K562 (cell line): ENCODE measurements around the gene IGF2R. TPM values are rescaled to one million over a fixed set of nuclear protein-coding genes. Genes with fewer than 3 reads are reported as not detected.
A peak's percentile ranks its signal among the peaks of the same experiment; 100 is the strongest.

ENCODE experiments used
- ATAC-seq: fragments of 200-7000 bp; cut with Tn5 transposase; 3 replicates; pipeline ENCODE4 v1.9.1; 2020; ENCODE audit warnings: moderate library complexity
- BruUV-seq: library from RNA; stranded (reverse); fragments of 400-500 nt; replicated peaks from 2 replicates; lab custom pipeline; 2021; lab: Mats Ljungman, UMichigan
- CTCF ChIA-PET: fragments of 300-600 bp; formaldehyde crosslinking; extraction: SDS; loops from one replicate; lab custom pipeline; 2021; ENCODE audit warnings: low intra/inter-chr PET ratio; lab: Yijun Ruan, JAX
- POLR2A ChIA-PET: fragments of 300-600, 350-650 bp; sonication (Branson Sonifier 250); formaldehyde crosslinking; extraction: SDS; loops from one replicate; lab custom pipeline; 2021; ENCODE audit warnings: antibody characterized with exemption, inconsistent platforms; lab: Yijun Ruan, JAX
- DNase-seq, 4 experiments: peaks; one replicate each; pipeline versions ENCODE4 v3.0.0 to v3.0.0-alpha.2; 2011 to 2018; ENCODE audit warnings: low spot score in 3 of 4, mixed read lengths in 3 of 4; ENCODE audit errors: extremely low read depth in 1 of 4
- FAIRE-seq: peaks from 2 replicates; lab custom pipeline; 2011; peaks lifted over from hg19 to GRCh38; lab: Jason Lieb, UNC
- H2AFZ ChIP-seq: 2 replicates; pipeline ENCODE4 v1.6.0; 2011; ENCODE audit warnings: low read depth, low read length, control low read depth, inconsistent platforms
- H3K27ac ChIP-seq: fragments of 200-600 bp; 3 replicates; pipeline ENCODE4 v1.8.0; 2011; ENCODE audit warnings: low read depth, mild to moderate bottlenecking, control low read depth, inconsistent platforms, low read length, moderate library complexity, mixed read lengths; ENCODE audit errors: extremely low read depth
- H3K27me3 ChIP-seq, 2 experiments: fragments of 300-600 bp in 1 of 2; 2 replicates in 1 of 2; 3 replicates in 1 of 2; pipeline versions ENCODE4 v1.6.0 to v1.8.0; 2011; ENCODE audit warnings: inconsistent platforms in 2 of 2, low read length in 2 of 2, mild to moderate bottlenecking in 1 of 2, mixed read lengths in 1 of 2, moderate library complexity in 1 of 2; ENCODE audit not compliant: control insufficient read depth in 2 of 2, insufficient read depth in 2 of 2
- H3K36me3 ChIP-seq: fragments of 300-600 bp; 3 replicates; pipeline ENCODE4 v1.8.0; 2011; ENCODE audit warnings: mild to moderate bottlenecking, low read length, inconsistent platforms; ENCODE audit not compliant: control insufficient read depth, insufficient read depth
- H3K4me1 ChIP-seq, 2 experiments: fragments of 200-600 bp in 1 of 2; replicated peaks in 1 of 2; 2 replicates in 1 of 2; 3 replicates in 1 of 2; pipeline versions ENCODE4 v1.5.1 to v1.8.0; 2011; ENCODE audit warnings: inconsistent platforms in 2 of 2, low read length in 2 of 2, mild to moderate bottlenecking in 1 of 2, mixed read lengths in 1 of 2, moderate library complexity in 1 of 2; ENCODE audit not compliant: control insufficient read depth in 2 of 2, insufficient read depth in 2 of 2
- H3K4me2 ChIP-seq: 2 replicates; pipeline ENCODE4 v1.6.1; 2011; ENCODE audit warnings: low read length, control low read depth, inconsistent platforms, mixed read lengths; ENCODE audit not compliant: insufficient read depth
- H3K4me3 ChIP-seq: fragments of 200-600 bp; sonication (generic), shearing (Covaris generic); 2 replicates; pipeline ENCODE4 v1.5.1; 2016; ENCODE audit warnings: control low read depth, inconsistent platforms
- H3K79me2 ChIP-seq: fragments of 200-600 bp; 3 replicates; pipeline ENCODE4 v1.8.0; 2011; ENCODE audit warnings: low read length, inconsistent platforms; ENCODE audit not compliant: control insufficient read depth, insufficient read depth
- H3K9ac ChIP-seq, 2 experiments: 2 replicates each; pipeline versions ENCODE4 v1.6.0 to v1.6.1; 2011; ENCODE audit warnings: low read depth in 2 of 2, low read length in 2 of 2, control low read depth in 1 of 2, inconsistent platforms in 1 of 2, mild to moderate bottlenecking in 1 of 2, mixed read lengths in 1 of 2; ENCODE audit not compliant: insufficient read depth in 1 of 2
- H3K9me1 ChIP-seq: one replicate; pipeline ENCODE4 v1.6.0; 2011; ENCODE audit warnings: inconsistent platforms, mild to moderate bottlenecking, low read length, moderate library complexity; ENCODE audit not compliant: control insufficient read depth, insufficient read depth
- H3K9me3 ChIP-seq: replicated peaks from 2 replicates; pipeline ENCODE4 v1.5.1; 2011; ENCODE audit warnings: low read depth, low read length, inconsistent platforms; ENCODE audit not compliant: control insufficient read depth, insufficient read depth
- H4K20me1 ChIP-seq: replicated peaks from 2 replicates; pipeline ENCODE4 v1.6.1; 2011; ENCODE audit warnings: low read length, inconsistent platforms, mixed read lengths; ENCODE audit not compliant: control insufficient read depth, insufficient read depth
- ARID1B ChIP-seq: fragments of 450-650 bp; IDR thresholded peaks from 2 replicates; pipeline ENCODE4 v1.6.1; 2016; ENCODE audit warnings: antibody characterized with exemption, mild to moderate bottlenecking, inconsistent platforms
- ATF7 ChIP-seq: fragments of 450-650 bp; IDR thresholded peaks from 2 replicates; pipeline ENCODE4 v1.7.1; 2014; ENCODE audit warnings: mild to moderate bottlenecking, moderate library complexity
- CEBPG ChIP-seq, 3 experiments: fragments of 200-800 bp in 1 of 3; sonication (Bioruptor generic) in 1 of 3; sonication (generic) in 1 of 3; formaldehyde crosslinking in 1 of 3; IDR thresholded peaks in 2 of 3; conservative IDR thresholded peaks in 1 of 3; 2 replicates each; pipeline versions ENCODE4 v1.6.1 to v1.8.0; 2016 to 2022; ENCODE audit warnings: missing compliant biosample characterization in 2 of 3, missing genetic modification characterization in 2 of 3, mild to moderate bottlenecking in 1 of 3, missing genetic modification reagents in 1 of 3
- NR2C2 ChIP-seq, 2 experiments: fragments of 200-800 bp in 1 of 2; sonication (Bioruptor generic) in 1 of 2; sonication (generic) in 1 of 2; formaldehyde crosslinking in 1 of 2; IDR thresholded peaks; 2 replicates each; pipeline versions ENCODE4 v1.6.1 to v1.8.0; 2016 to 2022; ENCODE audit warnings: mild to moderate bottlenecking in 1 of 2, missing compliant biosample characterization in 1 of 2, missing genetic modification characterization in 1 of 2, missing genetic modification reagents in 1 of 2
- NRF1 ChIP-seq, 2 experiments: fragments of 450-650 bp; IDR thresholded peaks in 1 of 2; conservative IDR thresholded peaks in 1 of 2; 2 replicates each; pipeline ENCODE4 v1.6.1; 2014; ENCODE audit warnings: mild to moderate bottlenecking in 2 of 2
- TEAD4 ChIP-seq, 2 experiments: sonication (generic) in 1 of 2; formaldehyde crosslinking in 1 of 2; IDR thresholded peaks; 2 replicates each; pipeline versions ENCODE4 v1.6.1 to v1.8.0; 2012 to 2022; ENCODE audit warnings: borderline replicate concordance in 1 of 2, inconsistent platforms in 1 of 2, low read length in 1 of 2, mild to moderate bottlenecking in 1 of 2, missing genetic modification reagents in 1 of 2
- THRB ChIP-seq: fragments of 450-650 bp; formaldehyde crosslinking; conservative IDR thresholded peaks from 2 replicates; pipeline ENCODE4 v1.4.0; 2022; ENCODE audit warnings: mild to moderate bottlenecking, missing genetic modification characterization
- ZNF311 ChIP-seq: fragments of 250-450 bp; sonication (Bioruptor Pico); IDR thresholded peaks from 2 replicates; pipeline ENCODE4 v1.4.0; 2020; ENCODE audit warnings: mild to moderate bottlenecking, moderate library complexity
- WGBS: fragments of 100-300 bp; shearing (Covaris generic); methylation state at CpG from one replicate; pipeline ENCODE4 v1.1.6; 2016; ENCODE audit warnings: low coverage, mixed read lengths; ENCODE audit not compliant: insufficient coverage; ENCODE audit errors: missing lambda C conversion rate; 5-methylcytosine and 5-hydroxymethylcytosine counted together
- in situ Hi-C: fragments of 300-500 bp; cut with MboI; formaldehyde crosslinking; loops from 4 replicates; pipeline ENCODE4 v1.15.0; 2018; ENCODE audit warnings: inconsistent platforms, mixed read lengths
- intact Hi-C: fragments of 100-400 bp; cut with micrococcal nuclease; formaldehyde crosslinking; loops from 2 replicates; pipeline ENCODE4 v1.14.2; 2022
- polyA plus RNA-seq, 8 experiments: library from polyadenylated mRNA; depleted of rRNA in 4 of 8; stranded (reverse) in 5 of 8; unstranded in 3 of 8; fragments of >200 nt; fragmentation: Nextera tagmentation in 2 of 8; fragmentation: Illumina TruSeq in 1 of 8; extraction: Ambion mirVana in 2 of 8; extraction: Trizol in 1 of 8; gene quantifications; 2 replicates each; pipeline versions ENCODE4 v1.2.1 to v1.2.3, GENCODE V29; 2011 to 2014; ENCODE audit warnings: inconsistent platforms in 1 of 8, missing spikeins in 1 of 8
- total RNA-seq, 7 experiments: library from RNA; depleted of rRNA in 6 of 7; stranded (reverse); fragments of >200 nt in 6 of 7; fragmentation: Illumina TruSeq in 2 of 7; extraction: Trizol in 2 of 7; gene quantifications; 2 replicates each; pipeline versions ENCODE4 v1.2.1 to v1.2.3, GENCODE V29; 2011 to 2021; ENCODE audit warnings: low replicate concordance in 1 of 7
- TF ChIP-seq, protein P1 (sequence below): fragments of 250-450 bp; sonication (Bioruptor Pico); IDR thresholded peaks from 2 replicates; pipeline ENCODE4 v1.8.0; 2021; ENCODE audit warnings: moderate library complexity, mild to moderate bottlenecking, inconsistent platforms

The IGF2R gene
- total and polyA plus RNA-seq, 9 of the 15 experiments (the other 6 are each of a cell fraction or from before 2014, with no cell fraction given): 3.5 to 92.3 (median 34.5) TPM

DNA sequence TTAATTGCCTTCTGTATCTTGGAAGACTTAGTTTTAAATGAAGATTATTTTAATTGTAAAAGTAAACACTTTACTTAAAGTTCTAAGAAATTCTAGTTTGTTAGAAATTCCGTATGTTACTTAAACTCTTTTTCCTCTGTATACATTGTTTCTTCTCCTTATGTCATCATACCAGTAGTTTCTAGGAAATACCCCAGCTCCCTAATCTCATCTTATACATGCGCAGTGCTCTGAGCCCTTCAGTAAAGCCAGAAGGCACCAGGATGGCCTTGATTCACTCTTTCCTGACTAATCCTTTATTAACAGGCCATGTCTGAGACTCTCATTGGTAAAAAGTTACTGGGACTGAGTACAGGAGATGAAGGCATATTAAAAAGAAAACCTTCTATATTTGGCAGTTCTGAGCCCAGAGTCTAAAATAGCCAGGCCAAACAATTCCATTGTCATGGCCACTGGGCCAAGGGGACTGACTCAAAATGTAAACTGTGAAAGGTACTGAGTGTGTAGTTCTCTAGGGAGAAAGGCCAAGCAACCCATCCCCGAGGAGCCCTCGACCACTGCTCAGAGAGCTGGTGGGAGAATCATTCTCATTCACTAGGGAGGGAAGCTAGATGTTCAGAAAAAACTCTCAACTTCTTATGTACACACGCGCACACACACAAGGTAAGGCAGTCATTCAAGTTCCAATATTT lies 177.7 kb downstream of the IGF2R start:
- CTCF ChIA-PET: no interaction called here
- in situ Hi-C loops: no loop called here
- no peak overlapping the region for H3K4me3 ChIP-seq
- ATAC-seq (peak; percentile 85), FAIRE-seq (no peak)
- POLR2A ChIA-PET: interaction anchor here (1.5 kb wide), 1 partner anchor 15 kb away, joined by 3 read pairs; no protein-coding TSS in a partner anchor
- 32% methylated on average over 6 of the region's 6 CpGs for WGBS
- TF ChIP-seq ARID1B: peak; percentile 14; the same call in 1 of the 2 replicates
- peak; percentile 17; the same call in 1 of the 2 replicates for TF ChIP-seq TEAD4 (IDR thresholded peaks at IDR 0.05; ENCODE audit: low read length)
- no peak for TF ChIP-seq TEAD4 (CRISPR knock-in tag; IDR thresholded peaks at IDR 0.05; ENCODE audit: borderline replicate concordance)
- no peak for TF ChIP-seq NR2C2 (CRISPR knock-in tag; IDR thresholded peaks at IDR 0.05)
- TF ChIP-seq NR2C2 (tag; IDR thresholded peaks at IDR 0.05): 0 out of 2 replicates have a peak, but pooled peaks have one; percentile 35
- TF ChIP-seq, protein P1, sequence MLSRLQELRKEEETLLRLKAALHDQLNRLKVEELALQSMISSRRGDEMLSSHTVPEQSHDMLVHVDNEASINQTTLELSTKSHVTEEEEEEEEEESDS (CRISPR knock-in tag): no peak
- TF ChIP-seq ATF7: 0 out of 2 replicates have a peak, but pooled peaks have one; percentile 24
- no peak for TF ChIP-seq CEBPG (CRISPR knock-in tag; IDR thresholded peaks at IDR 0.05)
- TF ChIP-seq CEBPG (tag; conservative IDR thresholded peaks at IDR 0.05 in 1 of 2, IDR thresholded peaks at IDR 0.05 in 1 of 2): peak in 1 of 2 experiments; percentile 79; a peak in 2 of 4 replicates
- TF ChIP-seq THRB: no peak
- no peak for TF ChIP-seq ZNF311 (CRISPR knock-in tag)
- peak; percentile 88 to 89 for TF ChIP-seq NRF1 (conservative IDR thresholded peaks at IDR 0.05 in 1 of 2, IDR thresholded peaks at IDR 0.05 in 1 of 2)
- TF ChIP-seq, all 486 proteins: peak for 6
- 0 out of 5 replicates have a peak, but pooled peaks cover 0 to 7% of the 10 kb centered on the region in 2 experiments for H3K4me1 ChIP-seq
- H3K27ac ChIP-seq: no peak overlapping the region
- no TSS peak for BruUV-seq
- H2AFZ ChIP-seq: no peak overlapping the region
- H4K20me1 ChIP-seq: no peaks in the 10 kb centered on the region
- no peaks in the 10 kb centered on the region for H3K79me2 ChIP-seq
- H3K9me1 ChIP-seq: no peaks in the 10 kb centered on the region
- intact Hi-C loops: no loop called here
- no peak overlapping the region for H3K9ac ChIP-seq
- H3K36me3 ChIP-seq: no peaks in the 10 kb centered on the region
- no peaks in the 10 kb centered on the region for H3K9me3 ChIP-seq
- peaks cover 0 to 4% of the 10 kb centered on the region in 2 experiments; a peak in 2 of 5 replicates for H3K27me3 ChIP-seq
- H3K4me2 ChIP-seq: no peak overlapping the region
- DNase-seq: no peak
